OCI-LY7 (cell line): ENCODE data around the gene MRNIP. TPM values are rescaled to one million over a fixed set of nuclear protein-coding genes. Genes with fewer than 3 reads are reported as not detected.

ENCODE experiments used
- BruUV-seq: library from RNA; stranded (reverse); fragments of 400-500 nt; replicated peaks from 2 replicates; lab custom pipeline; 2021; lab: Mats Ljungman, UMichigan
- CTCF ChIA-PET: fragments of 300-600 bp; sonication (Branson Sonifier 250); formaldehyde crosslinking; loops from one replicate; lab custom pipeline; 2022; ENCODE audit warnings: antibody characterized with exemption; ENCODE audit not compliant: unreplicated experiment; lab: Charles Lee
- POLR2A ChIA-PET: fragments of 300-600 bp; sonication (Branson Sonifier 250); formaldehyde crosslinking; loops from one replicate; lab custom pipeline; 2022; ENCODE audit warnings: antibody characterized with exemption; lab: Charles Lee
- DNase-seq: peaks from one replicate; pipeline ENCODE4 v3.0.0-alpha.2; 2015; ENCODE audit warnings: low spot score
- H2AFZ ChIP-seq: fragments of 200-600 bp; sonication (generic), shearing (Covaris generic); 2 replicates; pipeline ENCODE4 v1.6.1; 2014; ENCODE audit warnings: mild to moderate bottlenecking, antibody characterized with exemption, low read length, moderate library complexity
- H3K27ac ChIP-seq: fragments of 200-600 bp; sonication (generic); 2 replicates; pipeline ENCODE4 v1.5.1; 2014; ENCODE audit warnings: mixed run types, low read depth, mild to moderate bottlenecking, moderate library complexity, low read length, inconsistent platforms; ENCODE audit not compliant: poor library complexity, severe bottlenecking
- H3K36me3 ChIP-seq: fragments of 200-600 bp; sonication (generic); 2 replicates; pipeline ENCODE4 v1.6.1; 2014; ENCODE audit warnings: mild to moderate bottlenecking, antibody characterized with exemption, low read length, moderate library complexity, mixed read lengths; ENCODE audit not compliant: insufficient read depth
- H3K4me1 ChIP-seq: fragments of 200-600 bp; sonication (generic); 2 replicates; pipeline ENCODE4 v1.5.1; 2014; ENCODE audit warnings: mild to moderate bottlenecking, low read length; ENCODE audit not compliant: insufficient read depth, poor library complexity, severe bottlenecking
- H3K4me2 ChIP-seq: fragments of 200-600 bp; sonication (generic); 2 replicates; pipeline ENCODE4 v1.6.1; 2014; ENCODE audit warnings: mild to moderate bottlenecking, low read length
- H3K4me3 ChIP-seq: fragments of 200-600 bp; sonication (generic); 2 replicates; pipeline ENCODE4 v1.5.1; 2014; ENCODE audit warnings: mild to moderate bottlenecking, low read depth, low read length; ENCODE audit not compliant: poor library complexity, severe bottlenecking
- H3K79me2 ChIP-seq: fragments of 200-600 bp; sonication (generic); 2 replicates; pipeline ENCODE4 v1.6.1; 2016; ENCODE audit warnings: low read depth, mild to moderate bottlenecking, low read length, moderate library complexity, mixed read lengths; ENCODE audit not compliant: insufficient read depth
- H3K9me2 ChIP-seq: fragments of 200-600 bp; sonication (generic); 2 replicates; pipeline ENCODE4 v1.6.1; 2016; ENCODE audit warnings: mild to moderate bottlenecking, low read length, mixed read lengths; ENCODE audit not compliant: insufficient read depth
- H3K9me3 ChIP-seq: fragments of 200-600 bp; sonication (generic); 2 replicates; pipeline ENCODE4 v1.6.1; 2014; ENCODE audit warnings: mild to moderate bottlenecking, mixed run types, low read length, mixed read lengths
- H4K20me1 ChIP-seq: fragments of 200-600 bp; sonication (generic); 2 replicates; pipeline ENCODE4 v1.6.1; 2014; ENCODE audit warnings: mild to moderate bottlenecking, antibody characterized with exemption, low read length, moderate library complexity, mixed read lengths; ENCODE audit not compliant: insufficient read depth
- EZH2phosphoT487 ChIP-seq: fragments of 200-600 bp; sonication (generic); IDR thresholded peaks from 2 replicates; pipeline ENCODE4 v1.6.1; 2018; ENCODE audit warnings: low read depth, borderline replicate concordance, mild to moderate bottlenecking, mixed run types, antibody characterized with exemption, low read length, moderate library complexity, mixed read lengths
- intact Hi-C: fragments of 100-400 bp; cut with micrococcal nuclease; formaldehyde crosslinking; loops from one replicate; pipeline ENCODE4 v1.10.0; 2022; ENCODE audit not compliant: unreplicated experiment
- total RNA-seq, 2 experiments: library from RNA; depleted of rRNA in 1 of 2; stranded (reverse); fragments of >200 nt in 1 of 2; shearing (Covaris generic) in 1 of 2; gene quantifications; 2 replicates each; pipeline ENCODE4 v1.2.3, GENCODE V29; 2014 to 2022
- TF ChIP-seq, protein P1 (sequence below): fragments of 200-600 bp; sonication (generic); conservative IDR thresholded peaks from 2 replicates; pipeline ENCODE4 v1.5.1; 2014; ENCODE audit warnings: mild to moderate bottlenecking, antibody characterized with exemption, low read length, moderate library complexity, mixed read lengths

Gene MRNIP
- total RNA-seq, 2 experiments from 2014 or later, result 70.5 to 78.7 TPM

DNA sequence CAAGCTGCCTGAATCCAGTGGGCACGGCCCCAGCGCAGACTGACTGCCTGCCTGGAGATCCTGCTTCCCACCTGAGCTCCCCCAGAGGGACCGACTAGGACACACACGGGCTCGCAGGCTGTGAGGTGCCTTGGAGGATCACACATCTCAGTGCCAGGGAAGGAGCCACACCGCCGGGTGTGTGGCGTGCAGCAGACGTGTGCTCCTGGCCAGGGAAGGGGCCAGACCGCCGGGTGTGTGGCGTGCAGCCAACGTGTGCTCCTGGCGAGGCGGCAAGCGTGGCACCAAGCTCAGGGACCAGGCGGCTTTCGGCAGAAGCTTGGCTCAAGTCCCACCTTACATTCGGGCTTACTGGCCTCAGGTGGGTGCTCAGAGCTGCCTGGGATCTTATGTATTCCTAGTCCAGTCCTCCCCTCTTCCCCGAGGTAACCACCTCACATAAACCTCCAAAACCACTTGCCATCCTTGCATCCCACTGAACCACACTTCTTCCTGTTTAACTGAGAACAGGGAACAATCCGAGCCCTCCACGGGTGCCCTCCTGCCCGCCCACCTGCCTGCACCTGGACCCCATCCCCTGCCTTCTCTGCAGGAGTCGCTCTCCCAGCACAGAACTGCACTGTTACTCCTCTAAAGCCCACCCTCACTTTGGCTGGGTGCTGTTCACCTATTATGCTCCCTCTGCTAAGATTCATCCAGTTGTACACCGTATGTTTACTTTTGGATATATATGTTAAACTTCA, 22.4 kb upstream of the MRNIP start:
- no peaks in the 10 kb centered on the region for H4K20me1 ChIP-seq
- ChIA-PET CTCF (no interaction called here), POLR2A (no interaction called here)
- DNase-seq, result no peak
- no peaks in the 10 kb centered on the region for H3K4me1 ChIP-seq
- intact Hi-C loops, result no loop called here
- no peaks in the 10 kb centered on the region for H3K79me2 ChIP-seq
- no peak overlapping the region for H3K27ac ChIP-seq
- peaks cover 27% of the 10 kb centered on the region for H3K9me3 ChIP-seq
- H3K4me3 ChIP-seq, result no peak overlapping the region
- no peaks in the 10 kb centered on the region for H3K9me2 ChIP-seq
- H3K36me3 ChIP-seq, result peaks cover 70% of the 10 kb centered on the region
- BruUV-seq, result no TSS peak
- H3K4me2 ChIP-seq, result no peak overlapping the region
- TF ChIP-seq EZH2phosphoT487, result no peak
- TF ChIP-seq, protein P1, sequence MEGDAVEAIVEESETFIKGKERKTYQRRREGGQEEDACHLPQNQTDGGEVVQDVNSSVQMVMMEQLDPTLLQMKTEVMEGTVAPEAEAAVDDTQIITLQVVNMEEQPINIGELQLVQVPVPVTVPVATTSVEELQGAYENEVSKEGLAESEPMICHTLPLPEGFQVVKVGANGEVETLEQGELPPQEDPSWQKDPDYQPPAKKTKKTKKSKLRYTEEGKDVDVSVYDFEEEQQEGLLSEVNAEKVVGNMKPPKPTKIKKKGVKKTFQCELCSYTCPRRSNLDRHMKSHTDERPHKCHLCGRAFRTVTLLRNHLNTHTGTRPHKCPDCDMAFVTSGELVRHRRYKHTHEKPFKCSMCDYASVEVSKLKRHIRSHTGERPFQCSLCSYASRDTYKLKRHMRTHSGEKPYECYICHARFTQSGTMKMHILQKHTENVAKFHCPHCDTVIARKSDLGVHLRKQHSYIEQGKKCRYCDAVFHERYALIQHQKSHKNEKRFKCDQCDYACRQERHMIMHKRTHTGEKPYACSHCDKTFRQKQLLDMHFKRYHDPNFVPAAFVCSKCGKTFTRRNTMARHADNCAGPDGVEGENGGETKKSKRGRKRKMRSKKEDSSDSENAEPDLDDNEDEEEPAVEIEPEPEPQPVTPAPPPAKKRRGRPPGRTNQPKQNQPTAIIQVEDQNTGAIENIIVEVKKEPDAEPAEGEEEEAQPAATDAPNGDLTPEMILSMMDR, result no peak
- H2AFZ ChIP-seq, result no peak overlapping the region

- Histone ChIP-seq H3K27ac (no peak overlapping the region), H3K9me2 (no peaks in the 10 kb centered on the region), H2AFZ (no peak overlapping the region), H3K79me2 (no peaks in the 10 kb centered on the region), H4K20me1 (no peaks in the 10 kb centered on the region), H3K4me3 (no peak overlapping the region), H3K36me3 (peaks cover 70% of the 10 kb centered on the region), H3K4me1 (no peaks in the 10 kb centered on the region), H3K4me2 (no peak overlapping the region), H3K9me3 (peaks cover 27% of the 10 kb centered on the region)
- no TSS peak for BruUV-seq
- DNase-seq, result no peak
- ChIA-PET CTCF (no interaction called here), POLR2A (no interaction called here)
- TF ChIP-seq EZH2phosphoT487, result no peak
- TF ChIP-seq, protein P1, result no peak
- intact Hi-C loops, result no loop called here
Measured at GRCh38 chr5:179880066-179880650, 21.5 kb upstream of the MRNIP start.

DNA sequence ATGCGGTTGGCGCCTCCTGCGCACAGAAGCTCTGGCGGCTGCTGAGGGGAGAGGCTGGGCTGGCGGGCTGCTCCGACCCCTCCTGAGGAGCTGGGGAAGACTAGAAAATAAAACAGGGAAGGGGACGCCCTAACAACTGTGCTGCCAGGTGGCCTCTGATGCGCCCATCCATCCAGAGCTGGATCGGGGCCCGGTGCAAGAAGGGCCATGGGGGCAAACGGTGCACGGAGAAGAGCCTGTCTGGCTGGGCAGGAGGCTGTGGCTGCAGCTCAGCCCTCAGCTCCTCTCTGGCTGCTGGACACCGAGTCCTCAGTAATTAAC, 21.0 kb upstream of the MRNIP start:
- no peak overlapping the region for H2AFZ ChIP-seq
- no peaks in the 10 kb centered on the region for H4K20me1 ChIP-seq
- no peaks in the 10 kb centered on the region for H3K9me2 ChIP-seq
- ChIA-PET CTCF (no interaction called here), POLR2A (no interaction called here)
- H3K4me1 ChIP-seq, result no peaks in the 10 kb centered on the region
- BruUV-seq, result no TSS peak
- no peaks in the 10 kb centered on the region for H3K79me2 ChIP-seq
- no peak overlapping the region for H3K4me3 ChIP-seq
- DNase-seq, result no peak
- H3K4me2 ChIP-seq, result no peak overlapping the region
- intact Hi-C loops, result no loop called here
- TF ChIP-seq, protein P1, result no peak
- no peak for TF ChIP-seq EZH2phosphoT487
- H3K27ac ChIP-seq, result no peak overlapping the region
- H3K36me3 ChIP-seq, result peaks cover 70% of the 10 kb centered on the region
- peaks cover 23% of the 10 kb centered on the region for H3K9me3 ChIP-seq
